Liver (tissue), 9 donors: ENCODE measurements around the gene TMSB15C. TPM values are rescaled to one million over a fixed set of nuclear protein-coding genes. Genes with fewer than 3 reads are reported as not detected.

Experiments used
- DNase-seq: peaks from one replicate; pipeline ENCODE4 v3.0.0-alpha.2; 2017; ENCODE audit warnings: low spot score
- H3K27ac ChIP-seq, 2 donors: one replicate each; pipeline ENCODE4 v1.7.0; 2013; ENCODE audit warnings: inconsistent platforms in 2 of 2, low read length in 2 of 2, control low read depth in 1 of 2, low read depth in 1 of 2, mild to moderate bottlenecking in 1 of 2
- H3K27me3 ChIP-seq, 4 donors: one replicate each; pipeline versions ENCODE4 v1.6.1 to v1.7.0; 2013; ENCODE audit warnings: low read length in 3 of 4, inconsistent platforms in 1 of 4, mild to moderate bottlenecking in 1 of 4, moderate library complexity in 1 of 4; ENCODE audit not compliant: control insufficient read depth in 4 of 4, insufficient read depth in 4 of 4
- H3K36me3 ChIP-seq, 4 donors: one replicate each; pipeline versions ENCODE4 v1.6.1 to v1.7.0; 2013; ENCODE audit warnings: low read length in 3 of 4, mild to moderate bottlenecking in 3 of 4, low read depth in 1 of 4, moderate library complexity in 1 of 4; ENCODE audit not compliant: control insufficient read depth in 4 of 4, insufficient read depth in 3 of 4
- H3K4me1 ChIP-seq, 4 donors: one replicate each; pipeline versions ENCODE4 v1.6.1 to v1.7.0; 2013; ENCODE audit warnings: low read length in 3 of 4, mild to moderate bottlenecking in 3 of 4, moderate library complexity in 1 of 4; ENCODE audit not compliant: control insufficient read depth in 4 of 4, insufficient read depth in 4 of 4
- H3K4me3 ChIP-seq, 3 donors: one replicate each; pipeline versions ENCODE4 v1.6.1 to v1.7.0; 2013; ENCODE audit warnings: low read length in 3 of 3, control low read depth in 1 of 3, low read depth in 1 of 3, mild to moderate bottlenecking in 1 of 3
- H3K9ac ChIP-seq, 2 donors: one replicate each; pipeline ENCODE4 v1.7.0; 2013; ENCODE audit warnings: low read length in 2 of 2, mild to moderate bottlenecking in 2 of 2, moderate library complexity in 2 of 2, control low read depth in 1 of 2, low read depth in 1 of 2
- H3K9me3 ChIP-seq, 4 donors: one replicate each; pipeline versions ENCODE4 v1.6.1 to v1.7.0; 2013; ENCODE audit warnings: low read length in 3 of 4; ENCODE audit not compliant: control insufficient read depth in 4 of 4
- ATF3 ChIP-seq: IDR thresholded peaks from 2 replicates; pipeline ENCODE4 v1.6.1; 2016; ENCODE audit warnings: antibody characterized with exemption
- CTCF ChIP-seq: fragments of 150-350 bp; IDR thresholded peaks from 2 replicates; pipeline ENCODE4 v1.5.1; 2017; ENCODE audit warnings: improper control_type of control experiment, low read depth, low read length; ENCODE audit not compliant: missing input control
- EGR1 ChIP-seq, 2 donors: IDR thresholded peaks; 2 replicates each; pipeline ENCODE4 v1.6.1; 2016 to 2018; ENCODE audit warnings: antibody characterized with exemption in 2 of 2, low read depth in 2 of 2
- FOXA1 ChIP-seq: IDR thresholded peaks from 2 replicates; pipeline ENCODE4 v1.6.1; 2016; ENCODE audit warnings: antibody characterized with exemption
- FOXA2 ChIP-seq: IDR thresholded peaks from 2 replicates; pipeline ENCODE4 v1.6.1; 2016; ENCODE audit warnings: antibody characterized with exemption
- GABPA ChIP-seq, 2 donors: IDR thresholded peaks in 1 of 2; conservative IDR thresholded peaks in 1 of 2; 2 replicates each; pipeline ENCODE4 v1.6.1; 2016; ENCODE audit warnings: antibody characterized with exemption in 2 of 2, mild to moderate bottlenecking in 1 of 2, moderate library complexity in 1 of 2
- HNF4A ChIP-seq, 2 donors: conservative IDR thresholded peaks; 2 replicates each; pipeline ENCODE4 v1.6.1; 2016; ENCODE audit warnings: antibody characterized with exemption in 2 of 2, mild to moderate bottlenecking in 2 of 2
- HNF4G ChIP-seq: IDR thresholded peaks from 2 replicates; pipeline ENCODE4 v1.6.1; 2016; ENCODE audit warnings: antibody characterized with exemption
- JUND ChIP-seq, 2 donors: IDR thresholded peaks; 2 replicates each; pipeline ENCODE4 v1.6.1; 2016; ENCODE audit warnings: antibody characterized with exemption in 2 of 2
- MAX ChIP-seq: IDR thresholded peaks from 2 replicates; pipeline ENCODE4 v1.6.1; 2016; ENCODE audit warnings: antibody characterized with exemption
- NR2F2 ChIP-seq: IDR thresholded peaks from 2 replicates; pipeline ENCODE4 v1.6.1; 2016; ENCODE audit warnings: antibody characterized with exemption
- RAD21 ChIP-seq, 2 donors: IDR thresholded peaks; 2 replicates each; pipeline ENCODE4 v1.6.1; 2016; ENCODE audit warnings: antibody characterized with exemption in 2 of 2, mild to moderate bottlenecking in 2 of 2
- REST ChIP-seq: IDR thresholded peaks from 2 replicates; pipeline ENCODE4 v1.6.1; 2016; ENCODE audit warnings: antibody characterized with exemption, mild to moderate bottlenecking
- RXRA ChIP-seq, 2 donors: IDR thresholded peaks; 2 replicates each; pipeline ENCODE4 v1.6.1; 2017 to 2018; ENCODE audit warnings: antibody characterized with exemption in 2 of 2, mild to moderate bottlenecking in 1 of 2
- SP1 ChIP-seq: IDR thresholded peaks from 2 replicates; pipeline ENCODE4 v1.6.1; 2018; ENCODE audit warnings: antibody characterized with exemption, mild to moderate bottlenecking
- TAF1 ChIP-seq: conservative IDR thresholded peaks from 2 replicates; pipeline ENCODE4 v1.6.1; 2016; ENCODE audit warnings: antibody characterized with exemption, mild to moderate bottlenecking
- YY1 ChIP-seq: IDR thresholded peaks from 2 replicates; pipeline ENCODE4 v1.6.1; 2016; ENCODE audit warnings: antibody characterized with exemption, mild to moderate bottlenecking
- ZBTB33 ChIP-seq: IDR thresholded peaks from 2 replicates; pipeline ENCODE4 v1.6.1; 2016; ENCODE audit warnings: antibody characterized with exemption
- WGBS: extraction: QIAGEN DNeasy Blood & Tissue Kit; methylation state at CpG from one replicate; pipeline ENCODE4 v1.1.7; 2013; 5-methylcytosine and 5-hydroxymethylcytosine counted together
- polyA plus RNA-seq, 2 donors: library from polyadenylated mRNA; stranded (reverse) in 1 of 2; unstranded in 1 of 2; fragments of 200-250 nt in 1 of 2; fragments of >200 nt in 1 of 2; fragmentation: Nextera tagmentation in 1 of 2; extraction: Ambion mirVana in 1 of 2; gene quantifications; one replicate each; pipeline versions ENCODE4 v1.2.1 to v1.2.3, GENCODE V29; 2013 to 2015
- total RNA-seq, 2 donors: library from RNA; depleted of rRNA; stranded (reverse); fragments of >200 nt; gene quantifications; one replicate each; pipeline ENCODE4 v1.2.3, GENCODE V29; 2014
- donor health status: healthy.
- donor health status: healthy.
- donor health status: healthy.
- donor health status: healthy.
- donor health status: healthy.

TMSB15C gene
- total and polyA plus RNA-seq, 4 donors, result 0.17 to 0.23 TPM; not detected in 2

- Histone ChIP-seq H3K4me1 (no peaks in the 10 kb centered on the region), H3K9ac (no peak overlapping the region), H3K27ac (no peak overlapping the region), H3K27me3 (no peaks in the 10 kb centered on the region), H3K9me3 (peaks cover 0 to 2% (median 0%) of the 10 kb centered on the region in 4 donors), H3K4me3 (no peak overlapping the region), H3K36me3 (no peaks in the 10 kb centered on the region)
- DNase-seq, result no peak
- WGBS, result 83% methylated on average over 7 of the region's 7 CpGs
- no peak for TF ChIP-seq JUND (IDR thresholded peaks at IDR 0.05)
- no peak for TF ChIP-seq GABPA (IDR thresholded peaks at IDR 0.05 in 1 of 2, conservative IDR thresholded peaks at IDR 0.05 in 1 of 2)
- no peak for TF ChIP-seq FOXA2
- no peak for TF ChIP-seq SP1
- no peak for TF ChIP-seq ATF3
- no peak for TF ChIP-seq CTCF
- no peak for TF ChIP-seq YY1
- TF ChIP-seq FOXA1, result no peak
- no peak for TF ChIP-seq ZBTB33
- no peak for TF ChIP-seq HNF4A (conservative IDR thresholded peaks at IDR 0.05)
- TF ChIP-seq NR2F2, result no peak
- no peak for TF ChIP-seq RAD21 (IDR thresholded peaks at IDR 0.05)
- TF ChIP-seq HNF4G, result no peak
- no peak for TF ChIP-seq TAF1
- TF ChIP-seq RXRA (IDR thresholded peaks at IDR 0.05), result no peak
- no peak for TF ChIP-seq MAX
- TF ChIP-seq EGR1 (IDR thresholded peaks at IDR 0.05; ENCODE audit: low read depth in 2 of 2), result no peak
- no peak for TF ChIP-seq REST
These were observed 9.9 kb upstream of the TMSB15C start for GRCh38 chrX:104085919-104086318.
